ENCODE results near the gene HCK. TPM values are rescaled to one million over a fixed set of nuclear protein-coding genes. Genes with fewer than 3 reads are reported as not detected.

Gene HCK
- total RNA-seq, 4 donors from 2014 or later: 2.6 to 31.8 (median 10.2) TPM

DNA sequence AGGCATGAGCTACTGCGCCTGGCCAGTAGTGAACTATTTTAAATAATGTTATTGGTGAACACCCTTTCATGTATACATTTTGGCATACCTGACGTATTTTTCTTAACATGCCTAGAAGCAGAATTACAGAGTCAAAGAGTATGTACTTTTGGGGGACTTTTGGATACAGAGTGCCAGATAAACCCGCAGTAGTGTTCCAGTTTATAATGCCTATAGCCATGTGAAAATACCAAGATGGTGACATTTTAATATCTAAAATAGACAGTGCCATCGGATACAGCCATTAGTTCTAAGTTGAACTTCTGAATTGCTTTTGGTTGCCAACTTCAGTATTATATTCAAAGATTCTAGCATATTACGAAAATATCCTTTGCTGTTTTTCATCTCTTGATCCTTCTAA, 77.8 kb downstream of the HCK start:
- H3K4me3 ChIP-seq: no peak overlapping the region
- TF ChIP-seq EP300 (IDR thresholded peaks at IDR 0.05) (no peak), POLR2AphosphoS5 (IDR thresholded peaks at IDR 0.05) (no peak), POLR2A (IDR thresholded peaks at IDR 0.05) (no peak)
- TF ChIP-seq, protein P1, sequence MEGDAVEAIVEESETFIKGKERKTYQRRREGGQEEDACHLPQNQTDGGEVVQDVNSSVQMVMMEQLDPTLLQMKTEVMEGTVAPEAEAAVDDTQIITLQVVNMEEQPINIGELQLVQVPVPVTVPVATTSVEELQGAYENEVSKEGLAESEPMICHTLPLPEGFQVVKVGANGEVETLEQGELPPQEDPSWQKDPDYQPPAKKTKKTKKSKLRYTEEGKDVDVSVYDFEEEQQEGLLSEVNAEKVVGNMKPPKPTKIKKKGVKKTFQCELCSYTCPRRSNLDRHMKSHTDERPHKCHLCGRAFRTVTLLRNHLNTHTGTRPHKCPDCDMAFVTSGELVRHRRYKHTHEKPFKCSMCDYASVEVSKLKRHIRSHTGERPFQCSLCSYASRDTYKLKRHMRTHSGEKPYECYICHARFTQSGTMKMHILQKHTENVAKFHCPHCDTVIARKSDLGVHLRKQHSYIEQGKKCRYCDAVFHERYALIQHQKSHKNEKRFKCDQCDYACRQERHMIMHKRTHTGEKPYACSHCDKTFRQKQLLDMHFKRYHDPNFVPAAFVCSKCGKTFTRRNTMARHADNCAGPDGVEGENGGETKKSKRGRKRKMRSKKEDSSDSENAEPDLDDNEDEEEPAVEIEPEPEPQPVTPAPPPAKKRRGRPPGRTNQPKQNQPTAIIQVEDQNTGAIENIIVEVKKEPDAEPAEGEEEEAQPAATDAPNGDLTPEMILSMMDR (IDR thresholded peaks at IDR 0.05): no peak

GRCh38 chr20:32130352-32130751, 78.3 kb downstream of the HCK start:
- 0 to 90% methylated on average over 1 to 2 of the region's 2 CpGs for WGBS, 2 donors (ENCODE audit: low coverage in 1 of 2)
- peaks cover 0 to 9% (median 0%) of the 10 kb centered on the region in 3 donors for H3K4me1 ChIP-seq
- no peak for TF ChIP-seq POLR2A (IDR thresholded peaks at IDR 0.05)
- TF ChIP-seq, protein P1 (IDR thresholded peaks at IDR 0.05): no peak
- no peak for TF ChIP-seq POLR2AphosphoS5 (IDR thresholded peaks at IDR 0.05)
- TF ChIP-seq EP300 (IDR thresholded peaks at IDR 0.05): no peak
- no peaks in the 10 kb centered on the region for H3K27me3 ChIP-seq
- H3K9me3 ChIP-seq: no peaks in the 10 kb centered on the region
- no peak for ATAC-seq
- no peak overlapping the region for H3K4me3 ChIP-seq
- no peak overlapping the region for H3K27ac ChIP-seq
- peaks cover 0 to 23% of the 10 kb centered on the region in 2 donors for H3K36me3 ChIP-seq

More for the DNA sequence above, 77.8 kb downstream of the HCK start:
- Histone ChIP-seq H3K36me3 (peaks cover 0 to 27% of the 10 kb centered on the region in 2 donors), H3K4me1 (peaks cover 0 to 9% (median 0%) of the 10 kb centered on the region in 3 donors), H3K27ac (no peak overlapping the region), H3K9me3 (no peaks in the 10 kb centered on the region), H3K27me3 (no peaks in the 10 kb centered on the region)
- WGBS, 2 donors (ENCODE audit: low coverage in 1 of 2): 90 to 93% methylated on average over 5 of the region's 5 CpGs
- no peak for ATAC-seq

DNA sequence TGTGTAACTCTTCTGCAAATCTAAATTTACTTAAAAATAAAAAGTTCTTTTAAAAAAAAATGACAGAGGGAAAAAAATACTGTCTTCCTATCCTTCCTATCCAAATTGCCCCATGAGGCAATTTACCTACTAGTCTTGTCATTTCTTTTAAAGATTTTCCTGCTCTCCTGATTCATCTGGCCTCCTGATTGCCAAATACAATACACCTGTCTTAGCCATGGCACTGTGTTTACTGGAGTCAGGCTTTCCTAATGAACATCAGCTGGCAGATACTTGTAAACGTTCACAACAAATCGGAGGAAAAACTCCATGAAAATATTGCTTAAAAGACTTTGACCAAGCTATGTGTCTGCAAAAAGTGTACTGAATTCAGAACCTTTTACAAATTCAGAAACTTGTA, 78.9 kb downstream of the HCK start:
- H3K36me3 ChIP-seq: peaks cover 0 to 29% of the 10 kb centered on the region in 2 donors
- H3K27ac ChIP-seq: no peak overlapping the region
- ATAC-seq: no peak
- WGBS, 2 donors (ENCODE audit: low coverage in 1 of 2): 35 to 80% methylated on average over 2 of the region's 2 CpGs
- no peaks in the 10 kb centered on the region for H3K27me3 ChIP-seq
- no peak overlapping the region for H3K4me3 ChIP-seq
- TF ChIP-seq POLR2A (IDR thresholded peaks at IDR 0.05) (no peak), POLR2AphosphoS5 (IDR thresholded peaks at IDR 0.05) (no peak)
- TF ChIP-seq, protein P1 (IDR thresholded peaks at IDR 0.05): no peak
- no peaks in the 10 kb centered on the region for H3K9me3 ChIP-seq
- H3K4me1 ChIP-seq: peaks cover 0 to 9% (median 0%) of the 10 kb centered on the region in 3 donors

DNA sequence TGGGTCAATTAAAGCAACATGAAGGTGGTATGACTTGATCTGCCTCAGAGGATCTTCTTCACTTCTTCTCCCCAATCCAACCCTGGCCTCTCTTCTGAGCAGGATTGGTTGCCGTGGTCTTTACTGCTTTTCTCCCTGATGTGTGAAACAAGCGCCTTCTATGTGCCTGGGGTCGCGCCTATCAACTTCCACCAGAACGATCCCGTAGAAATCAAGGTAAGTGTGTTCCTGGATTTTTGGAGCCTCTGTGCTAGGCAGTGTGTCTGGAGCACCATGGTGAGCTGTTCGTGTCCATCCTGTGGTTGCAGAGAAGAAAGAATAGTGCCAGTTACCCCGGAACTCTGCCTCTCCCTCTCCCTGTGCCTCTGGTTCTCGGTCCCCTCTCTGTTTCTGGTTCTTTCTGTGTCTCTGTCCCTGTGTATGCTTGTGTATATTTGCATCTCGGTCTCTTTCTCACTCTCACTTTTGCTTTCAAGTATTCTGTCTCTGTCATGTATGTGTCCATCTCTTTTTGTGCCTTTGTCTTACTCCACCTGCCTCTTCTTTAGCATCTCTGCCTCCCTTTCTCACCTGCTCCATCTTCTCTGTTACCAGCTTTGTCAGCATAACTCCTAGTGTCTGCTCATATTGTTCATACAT, 81.0 kb downstream of the HCK start:
- TF ChIP-seq POLR2AphosphoS5 (IDR thresholded peaks at IDR 0.05): no peak
- TF ChIP-seq, protein P1 (IDR thresholded peaks at IDR 0.05): no peak
- TF ChIP-seq EP300 (IDR thresholded peaks at IDR 0.05): no peak
- TF ChIP-seq POLR2A (IDR thresholded peaks at IDR 0.05): no peak
- WGBS, 2 donors (ENCODE audit: low coverage in 1 of 2): 92 to 100% methylated on average over 4 to 9 of the region's 10 CpGs
- ATAC-seq: no peak
- Histone ChIP-seq H3K27ac (no peak overlapping the region), H3K27me3 (no peaks in the 10 kb centered on the region), H3K4me3 (no peak overlapping the region), H3K4me1 (peaks cover 0 to 9% (median 0%) of the 10 kb centered on the region in 3 donors), H3K36me3 (peaks cover 0 to 50% of the 10 kb centered on the region in 2 donors), H3K9me3 (no peaks in the 10 kb centered on the region)

DNA sequence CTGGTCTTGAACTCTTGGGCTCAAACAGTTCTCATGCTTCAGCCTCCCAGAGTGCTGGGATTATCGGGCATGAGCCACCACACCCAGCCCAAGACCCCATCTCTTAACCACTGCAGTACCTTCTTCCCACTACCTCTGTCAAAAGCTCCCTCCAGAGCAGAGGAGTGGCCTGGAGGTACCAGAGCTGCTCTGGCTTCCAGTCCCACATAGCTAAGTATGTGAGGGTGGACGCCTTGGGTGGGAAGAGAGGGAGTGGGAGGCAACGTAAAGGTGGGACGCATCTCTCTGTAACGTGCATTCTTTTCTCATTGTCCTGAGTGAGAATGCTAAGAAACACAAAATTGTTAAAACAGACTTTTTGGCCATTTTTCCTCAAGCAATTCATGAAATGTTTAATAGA, 82.0 kb downstream of the HCK start:
- Histone ChIP-seq H3K9me3 (no peaks in the 10 kb centered on the region), H3K36me3 (peaks cover 0 to 60% of the 10 kb centered on the region in 2 donors)
- no peak for ATAC-seq

More for the DNA sequence above, 82.0 kb downstream of the HCK start:
- 86 to 93% methylated on average over 3 to 4 of the region's 5 CpGs for WGBS, 2 donors (ENCODE audit: low coverage in 1 of 2)
- H3K27ac ChIP-seq: no peak overlapping the region
- H3K4me1 ChIP-seq: peaks cover 0 to 9% (median 0%) of the 10 kb centered on the region in 3 donors
- no peak overlapping the region for H3K4me3 ChIP-seq
- no peaks in the 10 kb centered on the region for H3K27me3 ChIP-seq
- TF ChIP-seq EP300 (IDR thresholded peaks at IDR 0.05): no peak
- TF ChIP-seq, protein P1 (IDR thresholded peaks at IDR 0.05): no peak
- TF ChIP-seq POLR2AphosphoS5 (IDR thresholded peaks at IDR 0.05): no peak
- TF ChIP-seq POLR2A (IDR thresholded peaks at IDR 0.05): no peak

Measured in gastroesophageal sphincter (tissue), 4 donors.